ENCODE measurements around the gene SBNO1.

DNA sequence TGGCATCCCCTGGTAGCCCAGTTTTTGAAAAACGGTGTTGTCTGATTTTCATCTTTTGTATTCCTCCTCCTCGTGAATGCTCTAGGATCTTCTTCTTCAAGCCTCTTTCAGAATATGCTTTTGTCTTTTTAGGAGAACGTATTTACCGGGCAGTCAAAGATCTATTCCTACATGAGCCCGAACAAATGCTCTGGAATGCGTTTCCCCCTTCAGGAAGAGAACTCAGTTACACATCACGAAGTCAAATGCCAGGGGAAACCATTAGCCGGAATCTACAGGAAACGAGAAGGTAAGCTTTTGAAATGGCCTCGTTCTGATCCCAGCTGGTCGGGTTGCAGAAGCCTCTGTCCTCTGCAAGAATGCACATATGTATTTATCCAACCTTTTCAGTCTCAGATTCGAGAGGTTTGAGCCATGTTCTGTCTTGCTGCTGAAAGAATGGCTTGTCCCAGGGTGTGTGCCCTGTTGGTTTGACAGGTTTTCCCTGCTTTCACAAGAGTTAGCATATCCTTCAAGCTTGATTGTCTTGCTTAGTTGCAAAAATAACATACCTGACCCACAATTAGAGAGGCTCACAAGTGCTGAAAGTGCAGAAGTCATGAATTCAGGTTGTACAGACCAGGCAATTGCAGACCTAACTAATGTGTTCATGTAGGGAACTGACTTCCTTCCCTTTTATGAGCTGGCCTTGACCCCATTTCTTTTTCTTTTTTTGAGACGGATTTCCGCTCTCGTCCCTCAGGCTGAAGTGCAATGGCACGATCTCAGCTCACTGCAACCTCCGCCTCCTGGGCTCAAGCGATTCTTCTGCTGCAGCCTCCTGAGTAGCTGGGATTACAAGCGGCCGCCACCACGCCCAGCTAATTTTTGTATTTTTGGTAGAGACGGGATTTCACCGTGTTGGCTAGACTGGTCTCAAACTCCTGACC is 26.1 kb upstream of the SBNO1 start:
- TF ChIP-seq, protein P1, sequence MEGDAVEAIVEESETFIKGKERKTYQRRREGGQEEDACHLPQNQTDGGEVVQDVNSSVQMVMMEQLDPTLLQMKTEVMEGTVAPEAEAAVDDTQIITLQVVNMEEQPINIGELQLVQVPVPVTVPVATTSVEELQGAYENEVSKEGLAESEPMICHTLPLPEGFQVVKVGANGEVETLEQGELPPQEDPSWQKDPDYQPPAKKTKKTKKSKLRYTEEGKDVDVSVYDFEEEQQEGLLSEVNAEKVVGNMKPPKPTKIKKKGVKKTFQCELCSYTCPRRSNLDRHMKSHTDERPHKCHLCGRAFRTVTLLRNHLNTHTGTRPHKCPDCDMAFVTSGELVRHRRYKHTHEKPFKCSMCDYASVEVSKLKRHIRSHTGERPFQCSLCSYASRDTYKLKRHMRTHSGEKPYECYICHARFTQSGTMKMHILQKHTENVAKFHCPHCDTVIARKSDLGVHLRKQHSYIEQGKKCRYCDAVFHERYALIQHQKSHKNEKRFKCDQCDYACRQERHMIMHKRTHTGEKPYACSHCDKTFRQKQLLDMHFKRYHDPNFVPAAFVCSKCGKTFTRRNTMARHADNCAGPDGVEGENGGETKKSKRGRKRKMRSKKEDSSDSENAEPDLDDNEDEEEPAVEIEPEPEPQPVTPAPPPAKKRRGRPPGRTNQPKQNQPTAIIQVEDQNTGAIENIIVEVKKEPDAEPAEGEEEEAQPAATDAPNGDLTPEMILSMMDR (conservative IDR thresholded peaks at IDR 0.05; ENCODE audit: low read depth, low read length) = no peak
- no peak for TF ChIP-seq EZH2 (IDR thresholded peaks at IDR 0.05; ENCODE audit: low read length, unreplicated experiment)
